SIG-M5 treated with dmso at 0.1 percent for 504 hours (cell line): ENCODE results near the gene TAMALIN.
A peak's percentile ranks its signal among the peaks of the same experiment; 100 is the strongest.

Experiments
- DNase-seq: peaks from one replicate; lab custom pipeline; 2025; ENCODE audit not compliant: unreplicated experiment; lab: John Stamatoyannopoulos, UW

The TAMALIN gene

GRCh38 chr12:52035926-52036325, 29.2 kb downstream of the TAMALIN start:
- DNase-seq: no peak

- peak; percentile 75 for DNase-seq
Observed at GRCh38 chr12:52036587-52037171, 29.9 kb downstream of the TAMALIN start.

GRCh38 chr12:52037248-52037861, 30.6 kb downstream of the TAMALIN start:
- DNase-seq: no peak

GRCh38 chr12:52038447-52038846, 31.7 kb downstream of the TAMALIN start:
- DNase-seq: no peak

- no peak for DNase-seq
Observed at GRCh38 chr12:52041035-52041434, 34.3 kb downstream of the TAMALIN start.

GRCh38 chr12:52041695-52042123, 35.0 kb downstream of the TAMALIN start:
- DNase-seq: no peak

- DNase-seq: no peak
Observed at GRCh38 chr12:52042706-52043385, 36.1 kb downstream of the TAMALIN start.

GRCh38 chr12:52043386-52044212, 36.9 kb downstream of the TAMALIN start:
- DNase-seq: no peak

GRCh38 chr12:52044292-52044983, 37.7 kb downstream of the TAMALIN start:
- no peak for DNase-seq

- peak; percentile 37 for DNase-seq
Observed at GRCh38 chr12:52045794-52046199, 39.1 kb downstream of the TAMALIN start.

- no peak for DNase-seq
Observed at GRCh38 chr12:52046859-52047258, 40.1 kb downstream of the TAMALIN start.

- DNase-seq: no peak
Observed at GRCh38 chr12:52049286-52049685, 42.5 kb downstream of the TAMALIN start.

GRCh38 chr12:52049688-52050087, 42.9 kb downstream of the TAMALIN start:
- DNase-seq: no peak

GRCh38 chr12:52050116-52050757, 43.5 kb downstream of the TAMALIN start:
- DNase-seq: peak; percentile 45

GRCh38 chr12:52050758-52051541, 44.2 kb downstream of the TAMALIN start, which contains the start of gene NR4A1:
NR4A1 (plus strand) TSS chr12:52051442; CDS start chr12:52054329, 2,887 bp downstream.
- DNase-seq: peak; percentile 84

- no peak for DNase-seq
Observed at GRCh38 chr12:52052468-52053186, 45.9 kb downstream of the TAMALIN start.

GRCh38 chr12:52053536-52054209, 46.9 kb downstream of the TAMALIN start:
- no peak for DNase-seq

GRCh38 chr12:52054231-52054832, 47.6 kb downstream of the TAMALIN start:
- DNase-seq: no peak
